ENCODE results near the gene SCT.

DNA sequence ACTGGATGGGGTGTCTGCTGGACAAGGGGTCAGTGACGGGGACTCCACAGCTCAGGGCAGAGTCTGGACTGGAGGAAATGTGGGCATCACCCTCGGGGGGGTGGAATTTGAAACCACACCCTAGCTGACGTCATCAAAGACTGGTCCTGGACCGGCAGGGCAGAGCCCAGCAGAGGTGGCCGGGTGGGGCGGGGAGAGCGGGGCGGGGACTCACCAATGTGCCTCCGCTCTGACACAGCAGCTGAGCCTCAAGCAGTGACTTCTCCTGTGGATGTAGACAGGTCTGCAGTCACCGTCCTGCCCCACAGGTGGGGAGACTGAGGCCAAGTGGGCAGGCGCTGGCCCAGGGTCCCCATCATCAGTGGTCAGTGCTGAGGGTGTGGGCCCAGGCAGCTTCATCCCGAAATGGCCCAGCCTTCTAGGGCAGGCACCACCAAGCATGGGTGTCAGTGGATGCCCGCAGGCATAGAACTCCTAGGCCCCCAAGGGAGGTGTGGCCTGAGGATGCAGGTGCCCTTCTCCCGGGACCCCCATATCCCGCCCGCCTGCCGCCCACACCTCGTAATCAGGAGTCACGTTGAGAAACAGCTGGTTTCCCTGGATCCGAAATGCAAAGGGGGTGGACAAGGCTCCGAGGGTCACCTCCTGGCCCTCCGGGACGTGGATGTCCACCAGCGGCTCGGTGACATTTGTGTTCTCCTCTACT lies 2.8 kb downstream of the SCT start:
- TF ChIP-seq, protein P1, sequence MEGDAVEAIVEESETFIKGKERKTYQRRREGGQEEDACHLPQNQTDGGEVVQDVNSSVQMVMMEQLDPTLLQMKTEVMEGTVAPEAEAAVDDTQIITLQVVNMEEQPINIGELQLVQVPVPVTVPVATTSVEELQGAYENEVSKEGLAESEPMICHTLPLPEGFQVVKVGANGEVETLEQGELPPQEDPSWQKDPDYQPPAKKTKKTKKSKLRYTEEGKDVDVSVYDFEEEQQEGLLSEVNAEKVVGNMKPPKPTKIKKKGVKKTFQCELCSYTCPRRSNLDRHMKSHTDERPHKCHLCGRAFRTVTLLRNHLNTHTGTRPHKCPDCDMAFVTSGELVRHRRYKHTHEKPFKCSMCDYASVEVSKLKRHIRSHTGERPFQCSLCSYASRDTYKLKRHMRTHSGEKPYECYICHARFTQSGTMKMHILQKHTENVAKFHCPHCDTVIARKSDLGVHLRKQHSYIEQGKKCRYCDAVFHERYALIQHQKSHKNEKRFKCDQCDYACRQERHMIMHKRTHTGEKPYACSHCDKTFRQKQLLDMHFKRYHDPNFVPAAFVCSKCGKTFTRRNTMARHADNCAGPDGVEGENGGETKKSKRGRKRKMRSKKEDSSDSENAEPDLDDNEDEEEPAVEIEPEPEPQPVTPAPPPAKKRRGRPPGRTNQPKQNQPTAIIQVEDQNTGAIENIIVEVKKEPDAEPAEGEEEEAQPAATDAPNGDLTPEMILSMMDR (IDR thresholded peaks at IDR 0.05): no peak
- no peak for TF ChIP-seq EZH2 (IDR thresholded peaks at IDR 0.05; ENCODE audit: borderline replicate concordance, insufficient read depth, low read depth, low read length, poor library complexity, severe bottlenecking)

Measured in B cell (primary cell).